IMR-90 (cell line): ENCODE data around the gene PKDCC. TPM values are rescaled to one million over a fixed set of nuclear protein-coding genes. Genes with fewer than 3 reads are reported as not detected.

Source experiments
- ATAC-seq: fragments of 200-7000 bp; cut with Tn5 transposase; 2 replicates; pipeline ENCODE4 v1.9.1; 2020; ENCODE audit warnings: low read depth, mild to moderate bottlenecking, moderate library complexity
- BruUV-seq: library from RNA; stranded (reverse); fragments of 400-500 nt; replicated peaks from 2 replicates; lab custom pipeline; 2021; lab: Mats Ljungman, UMichigan
- CTCF ChIA-PET: fragments of 300-600 bp; formaldehyde crosslinking; extraction: SDS; loops from one replicate; lab custom pipeline; 2021; ENCODE audit warnings: antibody characterized with exemption; lab: Yijun Ruan, JAX
- POLR2A ChIA-PET: fragments of 300-600 bp; sonication (Branson Sonifier 250); formaldehyde crosslinking; loops from one replicate; lab custom pipeline; 2022; ENCODE audit warnings: antibody characterized with exemption; ENCODE audit not compliant: unreplicated experiment; lab: Charles Lee
- DNase-seq: peaks from one replicate; pipeline ENCODE4 v3.0.0; 2013
- H2AFZ ChIP-seq: replicated peaks from 2 replicates; pipeline ENCODE3; 2013; ENCODE audit warnings: low read length, mild to moderate bottlenecking; ENCODE audit not compliant: poor library complexity
- H2AK5ac ChIP-seq: 2 replicates; pipeline ENCODE4 v1.6.1; 2013; ENCODE audit warnings: low read depth, low read length, inconsistent platforms
- H2AK9ac ChIP-seq: replicated peaks from 2 replicates; pipeline ENCODE3; 2013; ENCODE audit warnings: mild to moderate bottlenecking, low read depth, low read length, moderate library complexity; ENCODE audit not compliant: poor library complexity
- H2BK120ac ChIP-seq: 2 replicates; pipeline ENCODE4 v1.6.1; 2013; ENCODE audit warnings: low read depth, low read length, inconsistent platforms
- H2BK15ac ChIP-seq: 3 replicates; pipeline ENCODE4 v1.6.1; 2013; ENCODE audit warnings: low read depth, low read length, inconsistent platforms
- H2BK20ac ChIP-seq: 2 replicates; pipeline ENCODE4 v1.6.1; 2013; ENCODE audit warnings: low read depth, mild to moderate bottlenecking, inconsistent platforms, low read length, moderate library complexity
- H2BK5ac ChIP-seq: 2 replicates; pipeline ENCODE4 v1.6.1; 2013; ENCODE audit warnings: mild to moderate bottlenecking, low read depth, low read length, inconsistent platforms; ENCODE audit not compliant: poor library complexity, severe bottlenecking
- H3K14ac ChIP-seq: replicated peaks from 2 replicates; pipeline ENCODE4 v1.6.1; 2013; ENCODE audit warnings: low read depth, low read length, inconsistent platforms
- H3K18ac ChIP-seq: 2 replicates; pipeline ENCODE4 v1.6.1; 2013; ENCODE audit warnings: low read depth, low read length, control low read depth
- H3K23ac ChIP-seq: 2 replicates; pipeline ENCODE4 v1.6.1; 2013; ENCODE audit warnings: low read depth, low read length, inconsistent platforms
- H3K27ac ChIP-seq: 2 replicates; pipeline ENCODE4 v1.5.1; 2013; ENCODE audit warnings: mild to moderate bottlenecking, control low read depth, low read length; ENCODE audit not compliant: insufficient read depth
- H3K27me3 ChIP-seq: 2 replicates; pipeline ENCODE4 v1.6.1; 2013; ENCODE audit warnings: low read length; ENCODE audit not compliant: control insufficient read depth, insufficient read depth
- H3K36me3 ChIP-seq: 2 replicates; pipeline ENCODE4 v1.6.1; 2013; ENCODE audit warnings: low read length, mixed read lengths; ENCODE audit not compliant: control insufficient read depth, insufficient read depth
- H3K4ac ChIP-seq: 2 replicates; pipeline ENCODE4 v1.6.1; 2013; ENCODE audit warnings: low read depth, low read length, inconsistent platforms
- H3K4me1 ChIP-seq: 2 replicates; pipeline ENCODE4 v1.6.1; 2013; ENCODE audit warnings: low read length, mixed read lengths; ENCODE audit not compliant: control insufficient read depth, insufficient read depth
- H3K4me2 ChIP-seq: 2 replicates; pipeline ENCODE4 v1.6.1; 2013; ENCODE audit warnings: low read depth, mild to moderate bottlenecking, control low read depth, low read length, moderate library complexity
- H3K4me3 ChIP-seq: 2 replicates; pipeline ENCODE4 v1.5.1; 2013; ENCODE audit warnings: low read depth, mild to moderate bottlenecking, control low read depth, low read length, moderate library complexity; ENCODE audit not compliant: insufficient read depth
- H3K56ac ChIP-seq: 2 replicates; pipeline ENCODE4 v1.6.1; 2013; ENCODE audit warnings: low read length, inconsistent platforms; ENCODE audit not compliant: insufficient read depth; ENCODE audit errors: extremely low read depth
- H3K79me1 ChIP-seq, 2 experiments: 2 replicates each; pipeline ENCODE4 v1.6.1; 2013; ENCODE audit warnings: low read length in 2 of 2, inconsistent platforms in 1 of 2, low read depth in 1 of 2
- H3K9ac ChIP-seq: 2 replicates; pipeline ENCODE4 v1.6.1; 2013; ENCODE audit warnings: low read depth, low read length, control low read depth
- H3K9me1 ChIP-seq: 2 replicates; pipeline ENCODE4 v1.6.1; 2013; ENCODE audit warnings: low read length, inconsistent platforms; ENCODE audit not compliant: insufficient read depth
- H3K9me3 ChIP-seq: 2 replicates; pipeline ENCODE4 v1.6.1; 2013; ENCODE audit warnings: low read length; ENCODE audit not compliant: control insufficient read depth, insufficient read depth
- H4K20me1 ChIP-seq: 2 replicates; pipeline ENCODE4 v1.6.1; 2013; ENCODE audit warnings: low read length, inconsistent platforms; ENCODE audit not compliant: insufficient read depth
- H4K5ac ChIP-seq: 2 replicates; pipeline ENCODE4 v1.6.1; 2013; ENCODE audit warnings: mild to moderate bottlenecking, low read depth, low read length, control low read depth
- H4K8ac ChIP-seq, 2 experiments: 2 replicates each; pipeline ENCODE4 v1.6.1; 2013; ENCODE audit warnings: low read depth in 2 of 2, low read length in 2 of 2, control low read depth in 1 of 2, inconsistent platforms in 1 of 2
- H4K91ac ChIP-seq: 2 replicates; pipeline ENCODE4 v1.6.1; 2013; ENCODE audit warnings: low read depth, low read length, inconsistent platforms; ENCODE audit not compliant: insufficient read depth
- BHLHE40 ChIP-seq: fragments of 150-350 bp; IDR thresholded peaks from 2 replicates; pipeline ENCODE4 v1.6.1; 2016; ENCODE audit warnings: mild to moderate bottlenecking, low read depth, low read length
- CHD1 ChIP-seq: IDR thresholded peaks from 2 replicates; pipeline ENCODE4 v1.6.1; 2012; ENCODE audit warnings: low read depth, low read length, improper control_type of control experiment
- MAFK ChIP-seq: IDR thresholded peaks from 2 replicates; pipeline ENCODE4 v1.6.1; 2012; ENCODE audit warnings: low read depth, low read length, improper control_type of control experiment
- MAZ ChIP-seq: IDR thresholded peaks from 2 replicates; pipeline ENCODE4 v1.6.1; 2012; ENCODE audit warnings: low read depth, mild to moderate bottlenecking, low read length, improper control_type of control experiment, moderate library complexity, borderline replicate concordance
- POLR2A ChIP-seq: IDR thresholded peaks from 2 replicates; pipeline ENCODE4 v1.6.1; 2012; ENCODE audit warnings: mild to moderate bottlenecking, low read depth, low read length
- USF2 ChIP-seq: fragments of 150-350 bp; IDR thresholded peaks from 2 replicates; pipeline ENCODE4 v1.6.1; 2017; ENCODE audit warnings: mild to moderate bottlenecking, antibody characterized with exemption, low read length, low read depth
- WGBS, 2 experiments: methylation state at CpG; one replicate each; pipeline versions ENCODE4 v1.1.5 to v1.1.7; 2013; ENCODE audit warnings: missing lambda C conversion rate in 2 of 2; ENCODE audit not compliant: insufficient read length in 1 of 2; ENCODE audit errors: extremely low coverage in 2 of 2; 5-methylcytosine and 5-hydroxymethylcytosine counted together
- dilution Hi-C: fragments of 300-500 bp; cut with HindIII; formaldehyde crosslinking; loops from one replicate; pipeline ENCODE4 v1.14.3; 2018; ENCODE audit warnings: low sequenced_read_pairs; ENCODE audit not compliant: unreplicated experiment
- in situ Hi-C: fragments of 300-500 bp; cut with MboI; formaldehyde crosslinking; loops from 3 replicates; pipeline ENCODE4 v1.14.3; 2019; ENCODE audit warnings: low sequenced_read_pairs, inconsistent platforms, mixed read lengths
- intact Hi-C: fragments of 100-400 bp; cut with micrococcal nuclease; formaldehyde crosslinking; loops from 2 replicates; pipeline ENCODE4 v1.10.0; 2022
- polyA plus RNA-seq, 3 experiments: library from polyadenylated mRNA; depleted of rRNA; stranded (reverse); fragments of >200 nt; gene quantifications; 2 replicates each; pipeline ENCODE4 v1.2.3, GENCODE V29; 2012; ENCODE audit warnings: low replicate concordance in 1 of 3
- total RNA-seq: library from RNA; depleted of rRNA; stranded (reverse); fragments of >200 nt; gene quantifications from 2 replicates; pipeline ENCODE4 v1.2.3, GENCODE V29; 2012
- TF ChIP-seq, protein P1 (sequence below): fragments of 150-350 bp; IDR thresholded peaks from 2 replicates; pipeline ENCODE4 v1.6.1; 2016; ENCODE audit warnings: low read depth, mild to moderate bottlenecking, low read length, moderate library complexity, borderline replicate concordance

Gene PKDCC
- total and polyA plus RNA-seq, 2 of the 4 experiments (the other 2 are of a cell fraction), result 55.6 to 95.7 TPM

DNA sequence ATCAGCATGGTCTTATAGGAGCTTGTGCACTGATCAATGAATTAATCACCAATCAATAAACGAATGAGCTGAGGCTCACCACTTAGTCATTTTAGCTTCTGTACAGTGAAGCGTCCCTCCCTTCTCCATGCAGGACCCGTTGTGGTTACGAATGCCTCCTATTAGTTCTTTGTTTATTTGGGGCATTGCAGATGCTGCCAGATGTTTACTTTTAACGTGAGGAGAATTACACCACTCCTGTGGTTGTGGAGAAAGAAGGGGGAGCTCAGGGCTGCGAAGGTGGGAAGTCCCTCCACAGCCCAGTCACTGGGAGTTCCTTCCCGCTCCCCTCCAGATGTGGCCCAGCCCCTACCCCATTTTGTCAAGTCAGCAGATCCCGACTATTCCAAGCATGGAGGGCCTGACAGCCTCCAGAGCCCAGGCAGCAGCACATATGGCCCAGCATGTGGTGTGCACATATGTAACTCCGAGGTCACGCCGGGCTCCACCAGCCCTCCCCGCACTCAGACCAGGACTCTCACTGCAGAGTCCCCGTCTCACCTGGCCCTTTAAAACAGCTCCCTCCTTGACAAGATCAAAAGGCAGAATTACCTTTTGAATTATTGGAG is 20.9 kb downstream of the PKDCC start:
- peak overlapping the region; percentile 23; the same call in 1 of the 2 replicates for H4K91ac ChIP-seq
- H3K79me1 ChIP-seq, result no peaks in the 10 kb centered on the region
- H3K9ac ChIP-seq, result no peak overlapping the region
- no peaks in the 10 kb centered on the region for H3K9me3 ChIP-seq
- peaks cover 26% of the 10 kb centered on the region for H3K4me1 ChIP-seq
- peak overlapping the region; percentile 93 for H2AK5ac ChIP-seq
- H3K23ac ChIP-seq, result no peak overlapping the region
- WGBS, 2 experiments, result 80% methylated on average over 3 of the region's 13 CpGs; no CpG with 5 or more reads in 1 of the 2 experiments
- no peak overlapping the region for H2AFZ ChIP-seq
- H3K18ac ChIP-seq, result no peak overlapping the region; the same call in 1 of the 2 replicates
- dilution Hi-C loops, result no loop called here
- H3K27ac ChIP-seq, result no peak overlapping the region
- H2AK9ac ChIP-seq, result peak overlapping the region; percentile 53
- no peaks in the 10 kb centered on the region for H3K36me3 ChIP-seq
- H2BK15ac ChIP-seq, result peak overlapping the region; percentile 79; the same call in 2 of the 3 replicates
- H3K4ac ChIP-seq, result peak overlapping the region; percentile 58; the same call in 1 of the 2 replicates
- no peak overlapping the region for H3K4me2 ChIP-seq
- H3K56ac ChIP-seq, result no peak overlapping the region
- H4K20me1 ChIP-seq, result no peaks in the 10 kb centered on the region
- H4K5ac ChIP-seq, result no peak overlapping the region
- H2BK5ac ChIP-seq, result no peak overlapping the region
- ChIA-PET POLR2A (no interaction called here), CTCF (interaction anchor here (0.6 to 1.1 kb wide), 2 partner anchors 35 to 199 kb away, joined by 4 to 5 read pairs; no protein-coding TSS in a partner anchor)
- no TSS peak for BruUV-seq
- H2BK20ac ChIP-seq, result peak overlapping the region; percentile 76
- H3K9me1 ChIP-seq, result peaks cover 13% of the 10 kb centered on the region
- H4K8ac ChIP-seq, result no peak overlapping the region; a peak in 1 of 4 replicates
- H2BK120ac ChIP-seq, result peak overlapping the region; percentile 79
- H3K14ac ChIP-seq, result no peak overlapping the region; the same call in 1 of the 2 replicates
- H3K27me3 ChIP-seq, result no peaks in the 10 kb centered on the region
- intact Hi-C loops, result no loop called here
- no peak for DNase-seq
- in situ Hi-C loops, result no loop called here
- H3K4me3 ChIP-seq, result no peak overlapping the region
- no peak for ATAC-seq
- TF ChIP-seq BHLHE40 (peak; percentile 22; the same call in 1 of the 2 replicates), MAZ (no peak), MAFK (peak; percentile 95), USF2 (no peak), POLR2A (no peak), CHD1 (no peak)
- TF ChIP-seq, protein P1, sequence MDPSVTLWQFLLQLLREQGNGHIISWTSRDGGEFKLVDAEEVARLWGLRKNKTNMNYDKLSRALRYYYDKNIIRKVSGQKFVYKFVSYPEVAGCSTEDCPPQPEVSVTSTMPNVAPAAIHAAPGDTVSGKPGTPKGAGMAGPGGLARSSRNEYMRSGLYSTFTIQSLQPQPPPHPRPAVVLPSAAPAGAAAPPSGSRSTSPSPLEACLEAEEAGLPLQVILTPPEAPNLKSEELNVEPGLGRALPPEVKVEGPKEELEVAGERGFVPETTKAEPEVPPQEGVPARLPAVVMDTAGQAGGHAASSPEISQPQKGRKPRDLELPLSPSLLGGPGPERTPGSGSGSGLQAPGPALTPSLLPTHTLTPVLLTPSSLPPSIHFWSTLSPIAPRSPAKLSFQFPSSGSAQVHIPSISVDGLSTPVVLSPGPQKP, result no peak
